DND-41 (cell line): ENCODE measurements around the gene BOLA2.
"Not testable (repeated sequence)": the region's sequence is repeated elsewhere in the genome, so short reads cannot be mapped to it uniquely, and the experiment has no call there.

Source experiments
- CTCF ChIP-seq: IDR thresholded peaks from 2 replicates; pipeline ENCODE4 v1.5.1; 2012; ENCODE audit warnings: borderline replicate concordance, low read length, moderate library complexity, mild to moderate bottlenecking; ENCODE audit not compliant: poor library complexity, severe bottlenecking; ENCODE audit errors: extremely low read depth
- EZH2 ChIP-seq: IDR thresholded peaks from 3 replicates; pipeline ENCODE4 v1.6.1; 2012; ENCODE audit warnings: borderline replicate concordance, low read depth, mild to moderate bottlenecking, moderate library complexity, low read length, inconsistent platforms; ENCODE audit not compliant: severe bottlenecking

DNA sequence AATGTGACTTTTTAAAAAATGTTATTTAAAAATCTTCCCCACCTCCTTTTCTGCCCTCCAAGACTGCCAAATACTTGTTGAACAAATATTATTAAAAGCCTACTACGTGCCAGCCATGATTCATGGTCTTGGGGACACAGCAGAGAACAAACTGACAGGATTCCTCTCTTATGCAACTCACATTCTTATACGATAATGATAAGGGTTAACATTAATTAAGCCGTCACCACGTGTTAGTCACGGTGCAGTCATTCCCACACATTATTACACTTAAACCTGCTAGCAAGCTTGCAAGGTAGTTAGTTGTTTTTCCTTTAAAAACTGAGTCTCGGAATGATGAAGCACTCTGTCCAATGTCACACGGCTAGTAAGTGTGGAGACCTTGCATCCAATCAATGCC, 48.9 kb downstream of the BOLA2 start:
- not testable (repeated sequence) for TF ChIP-seq CTCF, EZH2
